ENCODE results near the gene GNB2.

- no peak for TF ChIP-seq ZNF18 (CRISPR knock-in tag; IDR thresholded peaks at IDR 0.05; ENCODE audit: insufficient replicate concordance)
- no peak for TF ChIP-seq CTCF (CRISPR knock-in tag; IDR thresholded peaks at IDR 0.05)
- TF ChIP-seq ZNF7 (CRISPR knock-in tag; IDR thresholded peaks at IDR 0.05), result no peak
- TF ChIP-seq ZBTB39 (CRISPR knock-in tag; IDR thresholded peaks at IDR 0.05), result no peak
- no peak for TF ChIP-seq ZBTB8A (CRISPR knock-in tag; IDR thresholded peaks at IDR 0.05; ENCODE audit: borderline replicate concordance, low read depth)
- no peak for TF ChIP-seq ZNF614 (CRISPR knock-in tag; IDR thresholded peaks at IDR 0.05; ENCODE audit: borderline replicate concordance)
- TF ChIP-seq SIX4 (CRISPR knock-in tag; IDR thresholded peaks at IDR 0.05), result no peak
Observed at GRCh38 chr7:100683659-100684533, 10.4 kb downstream of the GNB2 start.
